ENCODE results near the gene DNAJC1.
"Not testable (repeated sequence)": the region's sequence is repeated elsewhere in the genome, so short reads cannot be mapped to it uniquely, and the experiment has no call there.

Gene DNAJC1

DNA sequence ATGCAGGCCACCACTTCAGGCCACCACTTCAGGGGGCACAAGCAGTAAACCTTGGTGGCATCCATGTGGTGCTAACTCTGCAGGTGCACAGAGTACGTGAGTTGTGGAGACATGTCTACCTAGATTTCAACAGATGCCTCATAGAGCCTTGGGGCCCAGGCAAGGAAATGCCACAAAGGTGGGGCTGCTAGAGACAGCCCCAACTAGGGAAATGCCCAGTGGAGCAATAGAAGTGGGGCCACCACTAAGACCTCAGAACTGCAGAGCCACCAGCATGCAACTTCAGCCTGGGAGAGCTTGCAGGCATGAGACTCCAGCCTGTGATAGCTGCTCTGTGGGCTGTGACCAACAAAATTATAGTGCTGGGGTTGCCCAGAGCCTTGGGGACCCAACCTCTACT, 107.6 kb downstream of the DNAJC1 start:
- DNase-seq = no peak

DNA sequence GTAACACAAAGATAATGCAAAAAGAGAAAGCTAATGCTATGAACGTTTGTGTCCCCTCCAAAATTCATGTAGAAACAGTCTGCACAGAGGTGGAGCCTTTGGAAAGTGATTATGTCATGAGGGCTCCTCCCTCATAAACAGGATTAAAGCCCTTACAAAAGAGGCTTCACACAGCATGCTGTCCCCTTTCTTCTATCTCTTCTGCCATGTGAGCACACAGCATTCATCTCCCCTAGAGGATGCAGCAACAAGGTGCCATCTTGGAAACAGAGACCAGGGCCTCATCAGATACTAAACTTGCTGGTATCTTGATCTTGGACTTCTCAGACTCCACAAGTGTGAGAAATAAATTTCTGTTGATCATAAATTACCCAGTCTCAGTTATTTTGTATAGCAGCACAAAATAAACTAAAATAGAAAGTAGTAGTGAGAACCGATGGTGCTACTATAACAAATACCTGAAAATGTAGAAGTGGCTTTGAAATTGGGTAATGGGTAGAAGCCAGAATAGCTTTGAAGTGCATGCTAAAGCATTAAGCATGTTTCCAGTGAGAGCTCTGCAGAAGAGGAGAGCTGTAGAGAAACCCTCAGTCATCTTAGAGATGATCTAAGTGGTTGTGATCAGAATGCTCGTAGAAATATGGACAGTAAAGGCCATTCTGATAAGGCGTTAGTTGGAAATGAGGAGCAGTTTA, 108.7 kb downstream of the DNAJC1 start:
- no peak for DNase-seq

DNA sequence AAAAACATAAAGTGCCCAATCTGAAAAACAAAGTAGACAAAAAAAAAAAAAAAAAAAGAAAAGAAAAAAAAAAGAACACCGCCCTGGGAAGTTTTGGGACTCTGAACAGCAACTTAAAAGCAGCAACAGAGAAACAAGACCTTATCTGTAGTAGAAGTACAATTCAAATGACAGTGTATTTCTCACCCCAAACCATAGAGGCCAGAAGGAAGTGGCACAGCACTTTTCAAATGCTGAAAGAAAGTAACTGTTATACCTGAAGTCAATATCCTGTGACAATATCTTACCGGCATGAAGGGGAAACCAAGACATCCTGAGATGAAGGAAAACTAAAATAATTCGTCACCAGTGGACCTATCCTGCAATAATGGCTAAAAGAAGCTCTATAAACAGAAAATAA, 112.1 kb downstream of the DNAJC1 start:
- no peak for DNase-seq

DNA sequence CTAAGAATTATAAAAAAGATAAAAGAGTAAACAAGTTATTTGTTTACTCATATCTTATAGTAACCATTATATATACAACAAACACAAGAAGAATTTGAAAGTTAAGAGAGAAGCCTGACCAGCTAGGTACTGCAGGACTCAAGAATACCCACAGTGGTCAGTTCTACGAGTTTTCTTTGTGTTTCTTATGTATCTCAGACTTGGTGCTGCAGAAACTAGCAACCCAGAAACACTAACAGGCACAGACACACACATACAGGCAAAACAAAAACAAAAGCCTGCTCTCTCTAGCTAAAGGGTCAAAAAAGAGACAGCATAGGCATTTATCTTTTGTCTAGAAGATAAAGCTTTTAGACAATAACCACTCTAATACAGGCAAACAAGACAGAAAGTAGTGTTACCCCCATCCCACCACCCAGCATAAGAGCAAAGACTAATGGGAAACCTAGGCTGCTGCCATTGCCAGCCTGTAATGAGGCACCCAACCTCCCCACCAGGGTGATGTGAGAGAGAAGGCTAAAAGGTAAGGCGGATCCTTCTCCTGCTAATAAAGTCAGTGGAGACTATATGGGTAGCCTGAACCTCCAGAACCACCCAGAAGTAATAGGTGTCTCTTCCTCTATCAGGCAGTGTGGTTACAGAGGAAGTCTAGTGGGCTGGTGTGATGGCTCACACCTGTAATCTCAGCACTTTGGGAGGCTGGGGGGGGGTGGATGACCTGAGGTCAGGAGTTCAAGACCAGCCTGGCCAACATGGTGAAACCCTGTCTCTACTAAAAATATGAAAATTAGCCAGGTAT, 113.9 kb downstream of the DNAJC1 start:
- no peak for DNase-seq

DNA sequence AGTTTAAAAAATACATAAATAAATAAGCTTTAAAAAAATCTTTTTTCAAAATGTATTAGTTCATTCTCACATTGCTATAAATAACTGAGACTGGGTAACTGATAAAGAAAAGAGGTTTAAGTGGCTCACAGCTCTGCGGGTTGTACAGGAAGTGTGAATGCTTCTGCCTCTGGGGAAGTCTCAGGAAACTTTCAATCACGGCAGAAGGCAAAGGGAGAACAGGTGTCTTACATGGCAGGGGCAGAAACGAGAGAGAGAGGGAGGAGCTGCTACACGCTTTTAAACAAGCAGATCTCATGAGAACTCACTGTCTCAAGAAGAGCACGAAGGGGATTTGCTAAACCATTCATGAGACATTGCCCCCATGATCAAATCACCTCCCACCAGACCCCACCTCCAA, 114.6 kb downstream of the DNAJC1 start:
- DNase-seq = no peak

DNA sequence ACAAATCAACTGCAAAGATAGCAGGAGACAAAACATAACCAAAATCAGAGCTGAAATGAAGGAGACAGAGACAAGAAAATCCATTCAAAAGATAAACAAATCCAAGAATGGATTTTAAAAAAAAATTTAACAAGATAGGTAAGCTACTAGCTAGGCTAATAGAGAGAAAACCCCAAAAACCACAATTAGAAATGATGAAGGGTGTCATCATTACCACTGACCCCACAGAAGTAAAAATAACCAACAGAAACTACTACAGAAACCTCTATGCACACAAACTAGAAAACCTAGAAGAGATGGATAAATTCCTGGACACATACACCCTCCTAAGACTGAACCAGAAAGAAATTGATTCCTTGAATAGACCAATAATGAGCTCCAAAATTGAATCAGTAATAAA, 117.6 kb downstream of the DNAJC1 start:
- DNase-seq = no peak

DNA sequence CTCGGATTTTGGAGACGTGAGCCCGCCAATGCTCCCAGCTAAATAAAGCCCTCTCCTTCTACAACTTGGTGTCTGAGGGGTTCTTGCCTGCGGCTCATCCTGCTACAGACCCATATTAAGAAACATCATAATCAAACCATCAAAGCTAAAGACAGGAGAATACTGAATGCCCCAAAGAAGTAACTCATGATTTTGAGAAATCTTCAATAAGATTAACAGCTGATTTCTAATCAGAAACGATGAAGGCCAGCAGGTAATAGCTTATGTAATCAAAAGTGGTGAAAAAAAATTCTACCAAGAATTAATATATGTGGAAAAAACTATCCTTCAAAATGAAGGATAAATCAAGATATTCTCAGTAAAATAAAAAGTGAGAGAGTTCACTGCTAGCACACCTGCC, 130.3 kb downstream of the DNAJC1 start:
- DNase-seq = no peak

DNA sequence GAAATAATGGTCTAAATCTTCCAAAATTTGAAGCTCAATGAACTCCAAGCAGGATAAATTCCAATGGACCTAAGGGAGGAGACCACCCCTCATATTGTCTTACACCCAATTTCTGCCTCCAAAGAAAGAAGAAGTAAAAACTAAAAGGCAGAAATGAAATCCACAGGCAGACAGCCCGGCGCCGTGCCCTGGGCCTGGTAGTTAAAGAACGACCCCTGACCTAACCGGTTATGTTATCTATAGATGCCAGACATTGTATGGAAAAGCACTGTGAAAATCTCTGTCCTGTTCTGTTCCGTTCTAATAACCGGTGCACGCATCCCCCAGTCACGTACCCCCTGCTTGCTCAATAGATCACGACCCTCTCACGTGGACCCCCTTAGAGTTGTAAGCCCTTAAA, 130.8 kb downstream of the DNAJC1 start:
- DNase-seq = not testable (repeated sequence)

DNA sequence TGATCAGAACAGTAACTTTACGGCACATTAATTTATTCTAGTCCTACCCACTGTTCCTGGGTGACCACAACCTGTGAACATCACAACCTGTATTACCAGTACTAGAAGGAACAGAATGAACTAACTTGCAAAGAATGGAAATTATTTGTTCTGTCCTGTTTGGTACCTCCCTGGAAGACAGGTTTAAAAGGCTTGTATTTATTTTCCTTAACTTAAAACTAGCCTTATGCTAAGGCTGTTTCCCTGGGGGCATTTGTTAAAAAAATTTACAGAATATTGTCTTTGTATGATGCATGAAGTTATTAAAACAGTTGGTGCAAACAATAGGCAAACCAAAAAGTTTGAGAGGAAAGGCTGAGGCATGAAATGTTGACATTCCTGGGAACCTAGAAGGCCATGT, 132.7 kb downstream of the DNAJC1 start:
- DNase-seq = no peak

DNA sequence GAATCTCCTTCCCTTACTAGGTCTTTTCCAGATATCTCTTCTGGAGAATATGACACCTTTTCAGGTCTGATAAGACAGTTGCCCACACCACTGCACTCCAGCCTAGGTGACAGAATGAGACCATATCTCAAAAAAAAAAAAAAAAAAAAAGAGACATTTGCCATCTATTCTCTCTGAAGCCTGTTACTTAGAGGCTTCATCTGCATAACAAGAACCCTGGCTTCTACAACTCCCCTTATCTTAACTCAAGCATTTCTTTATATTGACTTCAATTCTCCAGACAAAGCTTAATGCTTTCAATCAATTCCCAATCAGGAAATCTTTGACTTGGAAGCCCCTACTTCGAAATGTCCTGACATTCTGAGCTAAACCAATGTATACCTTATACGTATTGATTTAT, 134.4 kb downstream of the DNAJC1 start:
- not testable (repeated sequence) for DNase-seq

DNA sequence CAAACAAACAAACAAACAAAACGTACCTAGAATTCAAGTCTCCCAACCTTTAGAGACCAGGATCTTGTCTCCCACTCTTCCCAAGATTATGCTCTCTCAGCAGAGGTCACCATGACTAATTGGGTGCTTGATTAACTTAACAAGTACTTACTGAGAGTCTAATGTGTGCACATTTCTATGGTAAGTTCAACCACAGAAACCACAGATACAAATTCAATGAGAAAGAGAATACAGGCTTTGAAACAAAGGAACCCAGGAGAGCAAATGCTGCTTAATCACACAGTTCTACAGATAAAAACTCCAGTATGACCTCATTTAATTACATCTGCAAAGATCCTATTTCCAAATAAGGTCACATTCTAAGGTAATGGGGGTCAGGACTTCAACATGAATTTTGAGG, 142.8 kb downstream of the DNAJC1 start:
- no peak for DNase-seq

DNA sequence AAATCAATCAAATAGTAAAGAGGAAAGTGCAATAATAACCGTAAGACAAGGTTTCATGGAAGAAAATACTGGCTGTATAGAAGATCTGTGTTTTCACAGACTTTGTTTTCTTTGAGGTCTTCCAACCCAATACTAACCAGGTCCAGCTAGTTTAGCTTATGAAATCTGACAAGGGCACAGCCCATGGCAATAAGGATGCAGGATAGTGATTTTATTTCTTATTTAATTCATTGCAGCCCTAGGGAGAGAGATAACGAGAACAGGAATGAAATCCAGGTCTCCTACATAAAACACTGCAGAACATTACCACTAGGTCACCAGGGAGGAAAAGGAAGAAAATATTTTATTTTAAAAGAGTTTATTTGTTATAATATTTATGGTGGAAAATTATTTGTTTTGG, 145.1 kb downstream of the DNAJC1 start:
- DNase-seq = no peak

DNA sequence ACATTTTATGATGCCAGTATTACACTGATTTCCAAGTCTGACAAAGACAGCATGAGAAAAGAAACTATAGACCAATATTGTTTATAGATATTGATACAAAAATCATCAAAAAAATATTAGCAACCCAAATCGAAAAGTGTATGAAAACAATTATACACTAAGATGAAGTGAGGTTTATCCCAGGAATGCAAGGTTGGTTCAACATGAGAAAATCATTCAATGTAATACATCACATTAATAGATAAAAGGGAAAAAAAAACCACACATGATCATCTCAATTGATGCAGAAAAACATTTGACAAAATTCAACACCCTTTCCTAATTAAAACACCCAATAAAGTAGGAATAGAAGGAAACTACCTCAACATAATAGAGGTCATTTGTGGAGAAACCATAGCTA, 153.9 kb downstream of the DNAJC1 start:
- DNase-seq = no peak

DNA sequence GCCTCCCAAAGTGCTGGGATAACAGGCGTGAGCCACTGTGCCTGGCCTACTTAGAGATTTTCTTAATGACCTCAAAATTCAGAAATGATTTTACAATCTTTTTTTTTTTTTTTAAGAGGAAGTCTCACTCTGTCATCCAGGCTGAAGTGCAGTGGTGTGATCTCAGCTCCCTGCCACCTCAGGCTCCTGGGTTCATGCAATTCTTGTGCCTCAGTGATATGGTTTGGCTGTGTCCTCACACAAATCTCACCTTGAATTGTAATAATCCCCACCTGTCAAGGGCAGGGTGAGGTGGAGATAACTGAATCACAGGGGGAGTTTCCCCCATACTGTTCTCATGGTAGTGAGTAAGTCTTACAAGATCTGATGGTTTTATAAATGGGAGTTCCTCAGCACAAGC, 159.9 kb downstream of the DNAJC1 start:
- no peak for DNase-seq

DNA sequence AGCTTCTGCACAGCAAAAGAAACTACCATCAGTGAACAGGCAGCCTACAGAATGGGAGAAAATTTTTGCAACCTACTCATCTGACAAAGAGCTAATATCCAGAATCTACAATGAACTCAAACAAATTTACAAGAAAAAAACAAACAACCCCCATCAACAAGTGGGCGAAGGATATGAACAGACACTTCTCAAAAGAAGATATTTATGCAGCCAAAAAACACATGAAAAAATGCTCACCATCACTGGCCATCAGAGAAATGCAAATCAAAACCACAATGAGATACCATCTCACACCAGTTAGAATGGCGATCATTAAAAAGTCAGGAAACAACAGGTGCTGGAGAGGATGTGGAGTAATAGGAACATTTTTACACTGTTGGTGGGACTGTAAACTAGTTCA, 162.3 kb downstream of the DNAJC1 start:
- not testable (repeated sequence) for DNase-seq

DNA sequence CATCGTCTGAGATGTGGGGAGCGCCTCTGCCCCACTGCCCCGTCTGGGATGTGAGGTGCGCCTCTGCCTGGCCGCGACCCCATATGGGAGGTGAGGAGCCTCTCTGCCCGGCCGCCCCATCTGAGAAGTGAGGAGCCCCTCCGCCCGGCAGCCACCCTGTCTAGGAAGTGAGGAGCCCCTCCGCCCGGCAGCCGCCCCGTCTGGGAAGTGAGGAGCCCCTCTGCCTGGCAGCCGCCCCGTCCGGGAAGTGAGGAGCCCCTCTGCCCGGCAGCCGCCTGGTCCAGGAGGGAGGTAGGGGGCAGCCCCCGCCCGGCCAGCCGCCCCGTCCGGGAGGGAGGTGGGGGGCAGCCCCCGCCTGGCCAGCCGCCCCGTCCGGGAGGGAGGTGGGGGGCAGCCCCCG, 166.0 kb downstream of the DNAJC1 start:
- not testable (repeated sequence) for DNase-seq

DNA sequence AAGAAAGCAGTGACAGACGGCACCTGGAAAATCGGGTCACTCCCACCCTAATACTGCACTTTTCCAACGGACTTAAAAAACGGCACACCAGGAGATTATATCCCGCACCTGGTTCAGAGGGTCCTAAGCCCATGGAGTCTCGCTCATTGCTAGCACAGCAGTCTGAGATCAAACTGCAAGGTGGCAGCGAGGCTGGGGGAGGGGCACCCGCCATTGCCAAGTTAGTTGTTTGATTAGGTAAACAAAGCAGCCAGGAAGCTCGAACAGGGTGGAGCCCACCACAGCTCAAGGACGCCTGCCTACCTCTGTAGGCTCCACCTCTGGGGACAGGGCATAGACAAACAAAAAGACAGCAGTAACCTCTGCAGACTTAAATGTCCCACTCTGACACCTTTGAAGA, 169.0 kb downstream of the DNAJC1 start:
- DNase-seq = not testable (repeated sequence)

DNA sequence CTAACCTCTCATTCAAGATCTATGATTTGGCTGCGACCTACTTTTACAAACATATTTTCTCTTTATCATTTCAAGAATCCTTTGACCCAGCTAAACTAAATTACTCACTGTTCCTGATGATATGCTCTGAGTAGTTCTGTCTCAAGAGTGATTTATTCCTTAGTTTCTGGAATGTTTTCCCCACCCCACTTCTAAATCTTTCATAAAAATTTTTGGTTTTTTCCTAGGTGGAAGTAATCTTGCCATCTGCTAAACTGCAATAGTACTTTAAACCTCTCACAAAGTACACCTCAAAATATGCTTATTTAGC, 170.8 kb downstream of the DNAJC1 start:
- no peak for DNase-seq

DNA sequence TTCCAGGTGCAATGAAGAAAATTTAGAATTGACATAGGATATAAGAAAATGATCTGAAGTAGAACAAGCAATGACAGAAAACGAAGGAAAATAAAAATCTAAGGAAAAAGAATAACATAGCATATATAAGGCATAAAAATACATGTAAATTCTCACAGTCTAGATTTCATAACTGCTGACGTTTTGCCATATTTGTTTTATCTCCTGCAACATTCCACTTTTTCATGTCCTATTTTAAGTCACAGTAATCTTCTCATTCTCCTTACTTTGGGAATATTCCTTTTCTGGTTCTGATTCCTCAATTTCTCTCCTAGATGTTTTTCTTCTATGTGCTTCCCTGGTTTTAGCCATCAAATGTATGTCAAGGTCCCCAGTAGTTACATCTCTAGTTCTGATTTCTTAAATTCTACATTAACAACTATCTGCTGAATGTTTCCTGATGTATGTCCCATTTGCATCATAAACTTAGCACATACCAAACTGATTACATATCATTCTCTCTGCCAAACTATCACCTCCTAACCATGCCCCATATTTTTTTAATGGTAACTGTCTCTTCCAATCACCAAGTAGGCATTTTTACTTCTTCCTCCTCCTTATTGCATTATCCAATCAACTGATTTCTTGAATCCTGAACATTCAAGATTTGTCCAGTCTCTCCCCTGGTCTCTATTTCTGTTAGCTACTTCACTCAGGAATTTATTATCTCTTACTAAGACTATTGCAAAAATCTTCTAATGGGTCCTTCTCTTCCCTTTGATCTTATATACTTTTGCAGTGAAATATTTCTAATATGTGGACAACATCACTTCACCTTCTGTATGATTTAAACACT, 171.3 kb downstream of the DNAJC1 start:
- no peak for DNase-seq

DNA sequence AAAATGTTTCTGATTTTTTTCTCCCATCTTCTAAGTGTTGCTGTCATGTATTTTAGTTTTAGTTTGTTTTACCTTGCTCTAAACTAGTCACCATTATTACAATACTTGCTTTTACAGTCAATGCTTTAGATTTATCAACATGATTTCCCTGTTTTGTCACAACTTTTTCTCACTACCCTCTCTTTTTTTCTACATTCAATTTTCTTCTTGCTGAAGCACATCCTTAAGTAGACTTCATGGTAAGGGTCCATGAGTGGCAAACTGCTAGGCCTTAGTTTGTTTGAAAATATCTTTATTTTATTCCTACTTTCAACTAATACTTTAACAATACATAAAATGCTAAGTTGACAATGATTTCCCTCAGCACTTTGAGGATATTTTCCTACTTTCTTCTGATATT, 173.5 kb downstream of the DNAJC1 start:
- no peak for DNase-seq

DNA sequence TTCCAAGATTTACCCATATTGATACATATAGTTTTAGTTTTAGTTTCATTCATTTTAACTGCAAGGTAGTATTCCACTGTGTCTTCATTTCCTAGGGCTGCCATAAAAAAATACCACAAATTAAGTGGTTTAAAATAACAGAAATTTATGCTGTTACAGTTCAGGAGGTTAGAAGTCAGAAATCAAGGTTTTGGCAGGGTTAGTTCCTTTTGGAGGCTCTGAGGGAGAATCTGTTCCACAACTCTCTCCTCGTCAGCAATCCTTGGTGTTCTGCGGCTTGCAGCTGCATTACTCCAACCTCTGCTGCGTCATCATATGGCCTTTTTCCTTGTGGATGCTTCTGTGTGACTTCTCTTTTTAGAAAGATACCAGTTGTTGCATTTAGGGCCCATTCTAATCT, 176.2 kb downstream of the DNAJC1 start:
- no peak for DNase-seq

DNA sequence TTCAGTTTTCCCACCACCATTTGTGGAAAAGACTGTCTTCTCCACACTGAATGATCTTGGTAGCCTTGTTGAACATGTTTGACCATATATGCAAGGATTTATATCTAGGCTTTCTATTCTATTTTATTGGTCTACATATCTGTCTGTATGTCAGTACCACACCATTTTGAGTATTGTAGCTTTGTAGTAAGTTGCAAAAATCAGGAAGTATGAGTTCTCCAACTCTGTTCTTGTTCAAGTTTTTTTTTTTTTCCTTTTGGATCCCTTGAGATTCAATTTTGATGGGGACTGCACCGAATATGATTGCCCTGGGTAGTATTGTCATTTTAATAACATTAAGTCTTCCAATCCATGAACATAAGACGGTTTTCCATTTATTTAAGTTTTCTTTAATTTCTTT, 176.8 kb downstream of the DNAJC1 start:
- DNase-seq = no peak

DNA sequence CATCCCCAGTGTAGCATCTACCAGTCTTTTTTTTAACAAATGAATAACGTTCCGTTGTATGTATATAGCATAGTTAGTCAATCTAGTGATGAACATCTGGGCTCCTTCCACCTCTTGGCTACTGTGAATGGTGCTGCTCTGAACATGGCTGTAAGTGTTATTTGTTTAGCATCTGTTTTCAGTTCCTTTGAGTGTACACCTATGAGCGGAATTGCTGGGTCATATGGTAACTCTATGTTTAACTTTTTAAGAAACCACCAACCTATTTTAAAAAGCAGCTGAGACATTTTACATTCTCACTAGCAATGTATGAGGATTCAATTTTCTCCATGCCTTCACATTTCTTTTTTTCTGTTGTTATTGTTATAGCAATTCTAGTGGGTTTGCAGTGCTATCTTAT, 178.2 kb downstream of the DNAJC1 start:
- no peak for DNase-seq

DNA sequence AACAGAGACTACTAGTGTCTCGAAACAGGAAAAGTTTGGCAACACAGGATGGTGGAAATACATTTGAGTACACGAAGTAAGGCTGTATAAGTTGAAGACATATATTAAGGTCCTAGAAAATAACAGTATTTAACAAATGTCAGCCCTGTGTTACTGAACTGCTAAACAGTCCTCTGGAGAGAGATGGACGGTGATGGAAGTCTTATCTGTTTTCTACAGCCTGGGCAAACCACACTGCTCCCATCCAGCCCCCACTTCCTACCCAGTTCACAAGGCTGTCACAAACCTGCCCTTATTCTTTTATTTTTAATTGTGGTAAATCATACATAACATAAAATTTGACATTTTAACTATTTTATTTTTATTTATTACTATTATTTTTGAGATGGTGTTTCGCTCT, 179.1 kb downstream of the DNAJC1 start:
- DNase-seq = no peak
